Measurements from ENCODE around the gene SLC39A1. TPM values are rescaled to one million over a fixed set of nuclear protein-coding genes. Genes with fewer than 3 reads are reported as not detected.

SLC39A1 gene
- total RNA-seq, 2 experiments from 2014 or later, result 6.4 to 6.9 TPM

GRCh38 chr1:153945131-153945794, 18.1 kb downstream of the SLC39A1 start:
- intact Hi-C loops (cut with DNase I, micrococcal nuclease), result loop anchor here (1.0 to 2.0 kb wide), 5 partner anchors 13 to 148 kb away; partner anchors contain the start of genes CRTC2 (in 1 of the 2) and RPS27 (in 1 of the 2)
- H3K9me3 Mint-ChIP-seq, result no peaks in the 10 kb centered on the region

GRCh38 chr1:153944827-153945117, 18.6 kb downstream of the SLC39A1 start:
- peaks cover 41% of the 10 kb centered on the region for H3K4me1 Mint-ChIP-seq (ENCODE audit: low read depth)
- H3K4me3 Mint-ChIP-seq, result peak overlapping the region; percentile 89

More at GRCh38 chr1:153945131-153945794, 18.1 kb downstream of the SLC39A1 start:
- Histone ChIP-seq H3K27me3 (ENCODE audit: control insufficient read depth in 1 of 2, insufficient read depth in 2 of 2, low read length in 2 of 2) (no peaks in the 10 kb centered on the region), H3K4me1 (ENCODE audit: insufficient read depth, low read length) (peaks cover 57% of the 10 kb centered on the region), H3K4me3 (ENCODE audit: low read length) (peak overlapping the region; percentile 84), H3K27ac (ENCODE audit: low read depth in 1 of 2, low read length in 2 of 2) (peak overlapping the region; percentile 92 to 94), H3K36me3 (ENCODE audit: insufficient read depth, low read length) (peaks cover 67% of the 10 kb centered on the region), H3K9me3 (ENCODE audit: control insufficient read depth in 1 of 2, insufficient read depth in 1 of 2, low read length in 2 of 2) (no peaks in the 10 kb centered on the region)
- H3K4me3 Mint-ChIP-seq, result peak overlapping the region; percentile 89
- peaks cover 36% of the 10 kb centered on the region for H3K4me1 Mint-ChIP-seq (ENCODE audit: low read depth)
- ATAC-seq (ENCODE audit: poor library complexity) (peak; percentile 82), DNase-seq (peak; percentile 65 to 93 (median 77))
- no peaks in the 10 kb centered on the region for H3K27me3 Mint-ChIP-seq
- H3K27ac Mint-ChIP-seq, result peak overlapping the region; percentile 86
- CTCF ChIA-PET, result interaction anchor here (0.9 to 3.5 kb wide), 9 partner anchors 13 to 148 kb away, joined by 3 to 31 read pairs (median 7); partner anchors contain the start of genes CREB3L4, CRTC2, GATAD2B and RAB13
- TF ChIP-seq CTCF (IDR thresholded peaks at IDR 0.05), result no peak
- POLR2A ChIA-PET, result interaction anchor here (0.9 to 5.0 kb wide), 20 partner anchors 8 to 381 kb away, joined by 3 to 143 read pairs (median 6); partner anchors contain the start of genes CHTOP, CREB3L4, CRTC2 and GATAD2B
- H3K36me3 Mint-ChIP-seq (ENCODE audit: low read depth), result peaks cover 79% of the 10 kb centered on the region

More at GRCh38 chr1:153944827-153945117, 18.6 kb downstream of the SLC39A1 start:
- CTCF ChIA-PET, result interaction anchor here (0.9 to 3.5 kb wide), 8 partner anchors 13 to 147 kb away, joined by 3 to 31 read pairs (median 8); partner anchors contain the start of genes CREB3L4, CRTC2, GATAD2B and RAB13
- H3K4me3 ChIP-seq (ENCODE audit: low read length), result peak overlapping the region; percentile 84
- POLR2A ChIA-PET, result interaction anchor here (0.9 to 5.0 kb wide), 16 partner anchors 11 to 276 kb away, joined by 3 to 143 read pairs (median 12); partner anchors contain the start of genes CREB3L4, CRTC2, GATAD2B and INTS3
- intact Hi-C loops (cut with DNase I, micrococcal nuclease), result loop anchor here (1.0 to 2.0 kb wide), 5 partner anchors 14 to 147 kb away; partner anchors contain the start of genes CRTC2 (in 1 of the 2) and RPS27 (in 1 of the 2)
- TF ChIP-seq CTCF (IDR thresholded peaks at IDR 0.05), result no peak
- H3K27me3 ChIP-seq (ENCODE audit: control insufficient read depth in 1 of 2, insufficient read depth in 2 of 2, low read length in 2 of 2), result no peaks in the 10 kb centered on the region
- peaks cover 67% of the 10 kb centered on the region for H3K36me3 ChIP-seq (ENCODE audit: insufficient read depth, low read length)
- Mint-ChIP-seq H3K27me3 (no peaks in the 10 kb centered on the region), H3K9me3 (no peaks in the 10 kb centered on the region), H3K36me3 (ENCODE audit: low read depth) (peaks cover 80% of the 10 kb centered on the region), H3K27ac (peak overlapping the region; percentile 86)
- DNase-seq (no peak), ATAC-seq (ENCODE audit: poor library complexity) (no peak)
- peak overlapping the region; percentile 92 to 94 for H3K27ac ChIP-seq (ENCODE audit: low read depth in 1 of 2, low read length in 2 of 2)
- H3K9me3 ChIP-seq (ENCODE audit: control insufficient read depth in 1 of 2, insufficient read depth in 1 of 2, low read length in 2 of 2), result no peaks in the 10 kb centered on the region
- H3K4me1 ChIP-seq (ENCODE audit: insufficient read depth, low read length), result peaks cover 57% of the 10 kb centered on the region
